Measurements from ENCODE around the gene ABHD4.
"Not testable (repeated sequence)": the region's sequence is repeated elsewhere in the genome, so short reads cannot be mapped to it uniquely, and the experiment has no call there.

Gene ABHD4

GRCh38 chr14:22627506-22628263 is 29.6 kb downstream of the ABHD4 start:
- no peaks in the 10 kb centered on the region for H3K36me3 ChIP-seq (ENCODE audit: insufficient read depth, low read length)
- H3K27ac ChIP-seq (ENCODE audit: low read depth, low read length) = no peak overlapping the region
- H3K4me1 ChIP-seq (ENCODE audit: control insufficient read depth, insufficient read depth, low read length, unreplicated experiment) = peaks cover 5% of the 10 kb centered on the region
- H3K27me3 ChIP-seq (ENCODE audit: insufficient read depth, low read length) = no peaks in the 10 kb centered on the region
- H3K79me2 ChIP-seq (ENCODE audit: control insufficient read depth, insufficient read depth, low read length, unreplicated experiment) = no peaks in the 10 kb centered on the region
- no peak overlapping the region for H3K4me3 ChIP-seq (ENCODE audit: low read depth, low read length)
- no peak overlapping the region for H2AFZ ChIP-seq (ENCODE audit: low read length, unreplicated experiment)

DNA sequence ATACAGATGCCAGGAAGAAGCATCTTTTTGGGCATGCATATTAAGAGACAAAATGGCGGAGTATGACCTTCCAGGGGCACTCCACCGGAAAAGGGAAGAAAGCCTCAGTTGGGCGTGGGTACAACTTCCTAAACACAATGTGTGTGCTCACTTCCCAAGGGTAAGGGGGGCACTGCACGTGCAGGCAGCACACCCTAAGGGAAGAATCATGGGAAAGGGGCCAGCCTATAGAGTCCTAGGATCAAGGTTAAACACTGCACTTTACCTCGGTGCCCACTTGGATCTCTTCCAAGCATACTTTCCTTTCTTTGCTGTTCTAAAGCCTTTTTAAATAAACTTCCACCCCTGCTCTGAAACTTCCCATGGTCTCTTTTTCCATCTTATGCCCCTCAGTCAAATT is 31.3 kb downstream of the ABHD4 start:
- H2AFZ ChIP-seq (ENCODE audit: low read length, unreplicated experiment) = no peak overlapping the region
- no peak overlapping the region for H3K27ac ChIP-seq (ENCODE audit: low read depth, low read length)
- H3K27me3 ChIP-seq (ENCODE audit: insufficient read depth, low read length) = no peaks in the 10 kb centered on the region
- peaks cover 4% of the 10 kb centered on the region for H3K4me1 ChIP-seq (ENCODE audit: control insufficient read depth, insufficient read depth, low read length, unreplicated experiment)
- no peaks in the 10 kb centered on the region for H3K79me2 ChIP-seq (ENCODE audit: control insufficient read depth, insufficient read depth, low read length, unreplicated experiment)
- no peaks in the 10 kb centered on the region for H3K36me3 ChIP-seq (ENCODE audit: insufficient read depth, low read length)
- no peak overlapping the region for H3K4me3 ChIP-seq (ENCODE audit: low read depth, low read length)

DNA sequence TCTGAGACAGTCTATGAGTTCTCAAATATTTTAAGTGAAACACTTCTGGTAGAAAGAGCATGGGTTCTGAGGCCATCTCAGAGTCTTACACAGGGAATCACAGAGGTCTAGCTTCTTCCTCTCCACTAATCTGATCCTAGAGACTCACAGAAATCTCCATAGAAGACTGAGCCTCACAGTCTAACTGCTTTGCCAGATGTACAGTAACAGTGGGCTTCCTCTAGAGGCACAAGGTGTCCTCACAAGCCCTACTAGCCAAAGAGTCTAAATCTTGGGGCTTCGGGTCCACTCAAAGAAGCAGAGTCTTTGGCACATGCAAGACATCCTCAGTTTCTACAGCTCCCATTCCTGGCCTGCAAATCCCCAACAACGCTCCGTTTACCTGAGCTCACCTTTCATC is 32.0 kb downstream of the ABHD4 start:
- H3K79me2 ChIP-seq (ENCODE audit: control insufficient read depth, insufficient read depth, low read length, unreplicated experiment) = no peaks in the 10 kb centered on the region
- peaks cover 4% of the 10 kb centered on the region for H3K4me1 ChIP-seq (ENCODE audit: control insufficient read depth, insufficient read depth, low read length, unreplicated experiment)
- H3K27me3 ChIP-seq (ENCODE audit: insufficient read depth, low read length) = no peaks in the 10 kb centered on the region
- H2AFZ ChIP-seq (ENCODE audit: low read length, unreplicated experiment) = no peak overlapping the region
- H3K27ac ChIP-seq (ENCODE audit: low read depth, low read length) = no peak overlapping the region
- H3K36me3 ChIP-seq (ENCODE audit: insufficient read depth, low read length) = no peaks in the 10 kb centered on the region
- H3K4me3 ChIP-seq (ENCODE audit: low read depth, low read length) = no peak overlapping the region

- Histone ChIP-seq H3K4me3 (ENCODE audit: low read depth, low read length) (no peak overlapping the region), H3K4me1 (ENCODE audit: control insufficient read depth, insufficient read depth, low read length, unreplicated experiment) (peaks cover 4% of the 10 kb centered on the region), H2AFZ (ENCODE audit: low read length, unreplicated experiment) (no peak overlapping the region), H3K27ac (ENCODE audit: low read depth, low read length) (no peak overlapping the region), H3K27me3 (ENCODE audit: insufficient read depth, low read length) (no peaks in the 10 kb centered on the region), H3K36me3 (ENCODE audit: insufficient read depth, low read length) (no peaks in the 10 kb centered on the region), H3K79me2 (ENCODE audit: control insufficient read depth, insufficient read depth, low read length, unreplicated experiment) (no peaks in the 10 kb centered on the region)
These were observed 32.4 kb downstream of the ABHD4 start for GRCh38 chr14:22630486-22630885.

DNA sequence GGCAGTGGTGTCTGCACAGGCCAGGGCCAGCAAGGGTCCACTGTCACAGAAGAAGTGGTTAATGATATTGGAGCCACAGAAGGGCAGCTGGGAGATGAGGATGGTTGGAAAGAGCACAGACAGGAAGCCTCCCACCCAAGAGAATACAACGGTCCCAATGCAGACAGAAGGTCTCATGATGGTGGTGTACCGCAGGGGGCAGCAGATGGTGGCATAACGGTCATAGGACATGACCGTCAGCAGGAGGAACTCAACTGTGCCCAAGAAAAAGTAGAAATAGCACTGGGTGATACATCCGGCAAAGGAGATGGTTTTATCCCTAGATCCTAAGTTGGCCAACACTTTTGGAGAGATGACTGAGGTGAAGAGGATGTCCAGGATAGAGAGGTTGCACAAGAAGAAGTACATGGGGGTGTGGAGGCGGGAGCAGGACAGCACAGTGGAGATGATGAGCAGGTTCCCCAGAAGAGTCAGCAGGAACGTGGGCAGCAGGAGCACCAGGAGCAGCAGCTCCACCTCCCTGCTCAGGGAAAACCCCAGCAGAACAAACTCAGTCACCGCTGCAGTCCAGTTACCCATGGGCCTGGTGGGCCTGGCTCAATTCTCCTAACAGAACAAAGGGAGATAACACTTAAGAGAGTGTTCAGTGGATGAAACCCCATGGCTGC is 36.3 kb downstream of the ABHD4 start:
- Histone ChIP-seq H3K4me1 (ENCODE audit: control insufficient read depth, insufficient read depth, low read length, unreplicated experiment) (peaks cover 4% of the 10 kb centered on the region), H3K79me2 (ENCODE audit: control insufficient read depth, insufficient read depth, low read length, unreplicated experiment) (no peaks in the 10 kb centered on the region), H3K27me3 (ENCODE audit: insufficient read depth, low read length) (no peaks in the 10 kb centered on the region), H2AFZ (ENCODE audit: low read length, unreplicated experiment) (no peak overlapping the region), H3K4me3 (ENCODE audit: low read depth, low read length) (no peak overlapping the region), H3K36me3 (ENCODE audit: insufficient read depth, low read length) (no peaks in the 10 kb centered on the region), H3K27ac (ENCODE audit: low read depth, low read length) (no peak overlapping the region)

GRCh38 chr14:22635980-22636379 is 37.9 kb downstream of the ABHD4 start:
- H3K27me3 ChIP-seq (ENCODE audit: insufficient read depth, low read length); H3K4me3 ChIP-seq (ENCODE audit: low read depth, low read length); H3K36me3 ChIP-seq (ENCODE audit: insufficient read depth, low read length); H3K79me2 ChIP-seq (ENCODE audit: control insufficient read depth, insufficient read depth, low read length, unreplicated experiment); H3K27ac ChIP-seq (ENCODE audit: low read depth, low read length); H3K4me1 ChIP-seq (ENCODE audit: control insufficient read depth, insufficient read depth, low read length, unreplicated experiment); H2AFZ ChIP-seq (ENCODE audit: low read length, unreplicated experiment): not testable (repeated sequence)

DNA sequence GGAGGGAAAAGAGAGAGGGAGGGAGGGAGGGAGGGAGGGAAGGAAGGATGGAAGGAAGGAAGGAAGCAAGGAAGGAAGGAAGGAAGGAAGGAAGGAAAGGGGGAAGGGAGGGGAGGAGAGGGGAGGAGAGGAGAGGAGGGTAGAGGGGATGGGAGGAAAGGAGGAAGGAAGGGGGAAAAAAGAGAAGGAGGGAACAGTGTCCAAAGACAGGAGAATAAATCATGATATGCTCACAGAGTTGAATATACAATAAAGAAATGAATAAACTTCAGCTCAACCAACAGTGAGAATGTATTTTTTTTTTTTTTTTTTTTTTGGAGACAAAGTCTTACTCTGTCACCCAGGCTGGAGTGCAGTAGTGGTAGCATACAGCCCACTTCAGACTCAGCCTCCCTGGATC is 42.1 kb downstream of the ABHD4 start:
- H2AFZ ChIP-seq (ENCODE audit: low read length, unreplicated experiment) = no peak overlapping the region
- no peaks in the 10 kb centered on the region for H3K27me3 ChIP-seq (ENCODE audit: insufficient read depth, low read length)
- no peaks in the 10 kb centered on the region for H3K79me2 ChIP-seq (ENCODE audit: control insufficient read depth, insufficient read depth, low read length, unreplicated experiment)
- no peak overlapping the region for H3K27ac ChIP-seq (ENCODE audit: low read depth, low read length)
- H3K36me3 ChIP-seq (ENCODE audit: insufficient read depth, low read length) = no peaks in the 10 kb centered on the region
- no peak overlapping the region for H3K4me3 ChIP-seq (ENCODE audit: low read depth, low read length)
- H3K4me1 ChIP-seq (ENCODE audit: control insufficient read depth, insufficient read depth, low read length, unreplicated experiment) = no peaks in the 10 kb centered on the region

GRCh38 chr14:22641846-22642245 is 43.7 kb downstream of the ABHD4 start:
- H2AFZ ChIP-seq (ENCODE audit: low read length, unreplicated experiment) = no peak overlapping the region
- H3K36me3 ChIP-seq (ENCODE audit: insufficient read depth, low read length) = no peaks in the 10 kb centered on the region
- no peak overlapping the region for H3K27ac ChIP-seq (ENCODE audit: low read depth, low read length)
- H3K27me3 ChIP-seq (ENCODE audit: insufficient read depth, low read length) = no peaks in the 10 kb centered on the region
- peaks cover 11% of the 10 kb centered on the region for H3K4me1 ChIP-seq (ENCODE audit: control insufficient read depth, insufficient read depth, low read length, unreplicated experiment)
- H3K79me2 ChIP-seq (ENCODE audit: control insufficient read depth, insufficient read depth, low read length, unreplicated experiment) = no peaks in the 10 kb centered on the region
- no peak overlapping the region for H3K4me3 ChIP-seq (ENCODE audit: low read depth, low read length)

GRCh38 chr14:22644305-22644635 is 46.2 kb downstream of the ABHD4 start, which contains the start of gene OR6J1:
TSS of gene OR6J1 (minus strand) at chr14:22644352. CDS start at chr14:22634811, 9,541 bp downstream.
- H3K4me3 ChIP-seq (ENCODE audit: low read depth, low read length) = no peak within 1 kb of the TSS

GRCh38 chr14:22646570-22647254 is 48.6 kb downstream of the ABHD4 start:
- Histone ChIP-seq H3K27me3 (ENCODE audit: insufficient read depth, low read length) (no peaks in the 10 kb centered on the region), H3K27ac (ENCODE audit: low read depth, low read length) (peak overlapping the region; percentile 95), H2AFZ (ENCODE audit: low read length, unreplicated experiment) (peak overlapping the region; percentile 7), H3K4me3 (ENCODE audit: low read depth, low read length) (no peak overlapping the region), H3K36me3 (ENCODE audit: insufficient read depth, low read length) (no peaks in the 10 kb centered on the region), H3K4me1 (ENCODE audit: control insufficient read depth, insufficient read depth, low read length, unreplicated experiment) (peaks cover 16% of the 10 kb centered on the region), H3K79me2 (ENCODE audit: control insufficient read depth, insufficient read depth, low read length, unreplicated experiment) (no peaks in the 10 kb centered on the region)

More at GRCh38 chr14:22644305-22644635, 46.2 kb downstream of the ABHD4 start, which contains the start of gene OR6J1:
- H3K79me2 ChIP-seq (ENCODE audit: control insufficient read depth, insufficient read depth, low read length, unreplicated experiment) = no peaks in the 10 kb centered on the region
- no peak within 1 kb of the TSS for H3K27ac ChIP-seq (ENCODE audit: low read depth, low read length)
- peaks cover 16% of the 10 kb centered on the region for H3K4me1 ChIP-seq (ENCODE audit: control insufficient read depth, insufficient read depth, low read length, unreplicated experiment)
- H3K36me3 ChIP-seq (ENCODE audit: insufficient read depth, low read length) = no peaks in the 10 kb centered on the region
- H3K27me3 ChIP-seq (ENCODE audit: insufficient read depth, low read length) = no peaks in the 10 kb centered on the region
- H2AFZ ChIP-seq (ENCODE audit: low read length, unreplicated experiment) = no peak within 1 kb of the TSS

Data from ACC112 (cell line).